GM19463 (cell line): ENCODE results near the gene FAS.
A peak's percentile ranks its signal among the peaks of the same experiment; 100 is the strongest.

Experiments used
- ATAC-seq: cut with Tn5 transposase; IDR thresholded peaks from one replicate; pipeline ENCODE4 v1.9.1; 2021; ENCODE audit warnings: mild to moderate bottlenecking, moderate library complexity; ENCODE audit not compliant: unreplicated experiment

The FAS gene

GRCh38 chr10:88990384-88991160 is at the start of gene FAS:
Gene FAS, plus strand, starts transcription at chr10:88990798. Its CDS starts 79 bp downstream, at chr10:88990877.
- ATAC-seq: peak; percentile 69

- no peak for ATAC-seq
These were observed 49.6 kb upstream of the FAS start for GRCh38 chr10:88941026-88941425.

DNA sequence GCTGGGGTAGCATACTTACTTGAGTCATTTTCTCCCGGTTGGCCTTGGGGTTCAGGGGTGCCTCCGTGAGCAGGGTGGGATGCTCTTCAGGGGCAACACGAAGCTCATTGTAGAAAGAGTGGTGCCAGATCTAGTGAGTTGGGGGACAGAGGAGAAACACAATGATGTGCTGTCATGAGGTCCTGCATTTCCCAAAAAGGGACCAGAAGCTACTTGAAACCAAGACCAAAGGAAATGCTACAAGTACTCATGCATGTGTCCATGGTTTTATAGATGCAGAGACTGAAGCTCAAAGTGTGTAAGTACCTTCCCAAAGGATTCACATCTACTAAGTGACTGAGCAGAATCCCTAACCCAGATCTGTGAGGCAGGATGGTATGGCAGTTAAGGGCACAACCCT is 46.8 kb upstream of the FAS start:
- ATAC-seq: no peak

- no peak for ATAC-seq
These were observed 45.8 kb upstream of the FAS start for GRCh38 chr10:88944813-88945212.

DNA sequence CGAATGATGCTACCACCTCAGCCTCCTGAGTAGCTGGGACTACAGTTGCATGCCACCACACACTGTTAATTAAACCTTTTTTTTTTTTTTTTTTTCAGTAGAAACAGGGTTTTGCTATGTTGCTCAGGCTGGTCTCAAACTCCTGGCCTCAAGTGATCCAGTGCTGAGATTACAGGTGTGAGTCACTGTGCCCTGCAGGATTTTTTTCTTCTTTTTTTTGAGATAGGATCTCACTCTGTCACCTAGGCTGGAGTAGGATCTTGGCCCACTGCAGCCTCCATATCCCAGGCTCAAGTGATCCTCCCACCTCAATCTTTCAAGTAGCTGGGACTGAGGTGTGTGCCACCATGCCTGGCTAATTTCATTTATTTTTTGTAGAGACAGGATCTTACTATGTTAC is 44.4 kb upstream of the FAS start:
- ATAC-seq: no peak

DNA sequence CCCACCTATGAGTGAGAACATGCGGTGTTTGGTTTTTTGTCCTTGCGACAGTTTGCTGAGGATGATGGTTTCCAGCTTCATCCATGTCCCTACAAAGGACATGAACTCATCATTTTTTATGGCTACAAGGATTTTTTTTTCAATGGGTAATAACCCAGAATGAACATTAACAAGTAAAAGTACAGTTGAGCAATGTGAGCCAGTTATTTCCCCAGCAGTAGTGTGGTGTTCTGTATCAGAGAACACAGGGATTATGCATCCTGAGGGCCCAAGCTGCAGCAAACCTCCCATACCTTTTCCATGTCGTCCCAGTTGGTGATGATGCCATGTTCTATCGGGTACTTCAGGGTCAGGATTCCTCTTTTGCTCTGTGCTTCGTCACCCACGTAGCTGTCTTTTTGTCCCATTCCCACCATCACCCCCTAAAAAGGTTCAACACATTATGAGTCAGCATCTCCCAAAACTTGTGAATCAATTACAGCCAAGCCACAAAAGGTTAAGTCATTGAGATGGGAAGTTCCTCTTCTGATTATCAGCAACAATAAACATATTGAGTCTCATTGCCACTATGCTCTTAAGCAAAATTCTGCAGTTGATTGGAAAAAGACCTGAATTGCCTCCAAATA is 43.5 kb upstream of the FAS start:
- ATAC-seq: no peak

GRCh38 chr10:88949051-88949450 is 41.5 kb upstream of the FAS start:
- no peak for ATAC-seq

GRCh38 chr10:88949912-88950837 is 40.4 kb upstream of the FAS start:
- no peak for ATAC-seq

DNA sequence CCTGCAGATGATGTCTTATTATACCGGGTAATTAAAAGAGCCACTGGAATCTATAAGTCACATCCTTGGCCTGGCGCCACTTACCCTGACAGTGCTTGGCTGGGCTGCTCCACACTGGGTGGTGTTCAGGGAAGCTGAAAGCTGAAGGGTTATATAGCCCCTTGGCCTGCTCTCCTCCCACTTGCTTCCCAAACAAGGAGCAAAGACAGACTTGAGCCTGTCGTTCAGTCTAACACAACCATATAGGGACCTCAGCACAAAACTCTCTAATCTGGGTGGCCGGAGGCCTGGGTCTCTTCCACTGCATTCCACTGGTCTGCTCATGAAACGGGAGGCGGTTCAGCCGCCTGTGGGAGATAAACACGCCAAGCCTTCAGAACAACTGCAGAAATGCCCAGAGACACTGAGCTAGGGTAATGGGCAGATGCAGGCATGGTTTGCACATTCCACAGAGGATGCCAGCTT is 37.9 kb upstream of the FAS start, which contains the start of gene ACTA2:
TSS of gene ACTA2 (minus strand) at position 127 of the 465 bp plus-strand sequence. CDS start 3,843 bp downstream, outside the sequence.
- ATAC-seq: no peak

- no peak for ATAC-seq
These were observed 36.9 kb upstream of the FAS start for GRCh38 chr10:88953662-88954061.

DNA sequence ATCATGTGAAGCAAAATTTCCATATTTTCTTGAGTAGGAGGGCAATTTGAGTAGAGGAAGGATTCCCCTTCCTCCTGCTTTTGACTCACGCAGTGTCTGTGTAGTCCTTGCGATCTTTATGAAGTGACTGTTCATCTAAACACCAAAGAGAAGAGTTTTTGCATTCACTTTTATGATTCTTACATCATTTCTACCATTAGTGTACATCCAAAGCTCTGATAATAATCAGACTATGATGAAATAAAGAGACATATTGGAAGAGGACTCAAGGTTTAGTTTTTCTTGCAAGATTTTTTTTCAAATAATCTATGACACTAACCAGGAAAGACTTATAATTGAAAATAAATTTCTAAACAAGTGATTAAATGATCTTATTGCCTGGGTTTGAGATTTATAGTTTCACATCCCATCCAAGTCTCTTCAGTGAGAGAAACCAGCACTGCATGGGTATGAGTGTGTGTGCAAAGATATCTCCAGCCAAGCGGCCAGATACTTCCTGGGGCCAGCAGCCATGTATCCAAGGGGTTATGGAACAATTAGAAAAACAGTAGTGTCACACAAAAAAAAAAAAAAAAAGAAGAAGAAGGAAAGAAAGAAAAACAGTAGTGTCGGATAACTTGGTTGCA is 36.0 kb upstream of the FAS start:
- no peak for ATAC-seq

DNA sequence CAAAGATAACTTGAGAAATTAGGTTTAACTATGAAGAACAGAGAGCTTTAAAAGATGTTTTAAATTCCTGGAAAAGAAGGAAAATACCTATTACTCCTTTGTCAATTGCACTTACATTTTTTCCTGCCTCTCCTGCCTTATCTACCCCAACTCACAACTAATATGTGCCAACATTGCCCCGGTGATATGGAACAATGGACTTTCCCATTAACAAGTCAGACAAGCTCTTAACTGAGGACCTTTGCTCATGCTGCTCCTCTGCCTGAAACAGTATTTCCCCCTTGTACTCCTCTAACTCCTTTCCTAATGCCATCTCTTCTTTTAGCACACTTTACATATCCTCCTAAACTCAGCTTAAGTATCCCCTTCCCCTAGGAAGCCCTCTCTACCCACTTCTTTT is 33.2 kb upstream of the FAS start:
- ATAC-seq: no peak

DNA sequence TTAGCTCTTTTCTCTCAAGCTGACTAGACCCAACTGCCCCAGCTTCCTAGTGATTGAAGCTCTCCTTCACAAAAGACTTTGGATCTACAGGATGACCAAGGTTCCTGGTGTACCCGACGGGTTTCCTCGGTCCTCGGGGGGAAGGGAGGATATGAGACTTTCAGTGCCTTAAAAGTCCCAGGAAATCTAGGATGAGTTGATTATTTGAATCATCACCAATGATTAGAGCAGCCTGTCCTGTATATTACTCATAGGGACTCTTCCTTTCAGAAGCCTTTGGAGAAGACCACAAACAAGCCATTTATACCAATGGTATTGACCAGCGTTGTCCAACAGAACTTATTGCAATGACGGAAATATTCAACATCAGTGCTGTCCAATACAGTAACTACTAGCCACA is 31.9 kb upstream of the FAS start:
- no peak for ATAC-seq

- ATAC-seq: no peak
These were observed 29.8 kb upstream of the FAS start for GRCh38 chr10:88960802-88961201.

- ATAC-seq: no peak
These were observed 29.3 kb upstream of the FAS start for GRCh38 chr10:88961266-88961665.

- ATAC-seq: no peak
These were observed 28.3 kb upstream of the FAS start for GRCh38 chr10:88962336-88962735.

- ATAC-seq: no peak
These were observed 27.3 kb upstream of the FAS start for GRCh38 chr10:88963318-88963717.

- ATAC-seq: no peak
These were observed 26.2 kb upstream of the FAS start for GRCh38 chr10:88964360-88964759.

GRCh38 chr10:88964869-88965415 is 25.7 kb upstream of the FAS start:
- ATAC-seq: no peak

- ATAC-seq: no peak
These were observed 23.8 kb upstream of the FAS start for GRCh38 chr10:88966797-88967196.

GRCh38 chr10:88968391-88968790 is 22.2 kb upstream of the FAS start:
- ATAC-seq: no peak
